Neural crest cell (in vitro differentiated cells): ENCODE data around the gene TCF7L2. TPM values are rescaled to one million over a fixed set of nuclear protein-coding genes. Genes with fewer than 3 reads are reported as not detected.

Source experiments
- DNase-seq: peaks from one replicate; pipeline ENCODE4 v3.0.0; 2021; ENCODE audit warnings: low read depth, mixed read lengths, low spot score
- H3K27ac Mint-ChIP-seq: one replicate; pipeline ENCODE4 v1.8.0; 2021; ENCODE audit warnings: mild to moderate bottlenecking, mixed read lengths; ENCODE audit not compliant: unreplicated experiment
- H3K27me3 Mint-ChIP-seq: 2 replicates; pipeline ENCODE4 v1.8.0; 2021; ENCODE audit warnings: low read depth, mild to moderate bottlenecking, mixed read lengths
- H3K36me3 Mint-ChIP-seq: 2 replicates; pipeline ENCODE4 v1.8.0; 2021; ENCODE audit warnings: low read depth, mild to moderate bottlenecking, mixed read lengths
- H3K4me1 Mint-ChIP-seq: 2 replicates; pipeline ENCODE4 v1.8.0; 2021; ENCODE audit warnings: mixed read lengths
- H3K4me3 Mint-ChIP-seq: one replicate; pipeline ENCODE4 v1.8.0; 2021; ENCODE audit warnings: mild to moderate bottlenecking, mixed read lengths
- H3K9me3 Mint-ChIP-seq: 2 replicates; pipeline ENCODE4 v1.8.0; 2021; ENCODE audit warnings: mixed read lengths
- CTCF ChIP-seq: fragments of 200-600 bp; sonication (generic); conservative IDR thresholded peaks from 2 replicates; pipeline ENCODE4 v1.5.0; 2021; ENCODE audit warnings: antibody characterized with exemption, mild to moderate bottlenecking
- total RNA-seq: library from RNA; stranded (reverse); gene quantifications from 2 replicates; pipeline ENCODE4 v1.2.1, GENCODE V29; 2021

TCF7L2 gene
- total RNA-seq, 1 donor from 2014 or later, result 34.8 TPM

DNA sequence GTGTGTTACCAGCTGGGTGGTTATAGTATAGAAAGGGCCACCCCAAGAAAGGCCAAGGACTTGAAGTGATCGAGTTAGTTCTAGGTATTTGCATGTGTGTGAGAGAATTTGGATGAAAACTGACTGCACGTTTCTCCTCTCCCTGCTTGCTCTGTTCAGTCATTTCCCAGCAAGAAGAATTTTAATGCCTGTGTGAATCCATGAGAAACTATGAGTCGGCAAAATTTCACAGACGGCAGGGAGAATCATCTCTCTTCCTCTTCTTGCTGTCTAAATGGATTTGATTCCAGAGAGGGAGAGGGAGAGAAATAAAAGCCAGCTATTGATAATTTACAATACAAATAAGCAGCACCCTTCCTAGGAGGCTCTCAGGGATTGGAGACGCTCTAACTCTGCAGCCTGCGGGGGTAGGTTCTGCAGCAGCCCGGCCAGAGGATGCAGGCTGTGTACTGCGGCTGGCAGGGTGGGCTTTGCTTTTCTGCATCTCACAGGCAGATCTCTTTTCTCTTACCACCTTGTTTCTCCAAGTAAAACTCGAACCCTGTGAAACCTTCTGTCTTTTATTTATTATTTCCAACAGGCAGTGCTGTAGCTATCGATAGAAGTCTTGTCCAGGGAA is 183.6 kb downstream of the TCF7L2 start:
- DNase-seq, result no peak
- Mint-ChIP-seq H3K4me1 (peaks cover 74% of the 10 kb centered on the region), H3K27ac (peak overlapping the region; percentile 88), H3K9me3 (no peaks in the 10 kb centered on the region), H3K36me3 (no peaks in the 10 kb centered on the region), H3K27me3 (peaks cover 78% of the 10 kb centered on the region), H3K4me3 (peak overlapping the region; percentile 68)
- TF ChIP-seq CTCF, result no peak

DNA sequence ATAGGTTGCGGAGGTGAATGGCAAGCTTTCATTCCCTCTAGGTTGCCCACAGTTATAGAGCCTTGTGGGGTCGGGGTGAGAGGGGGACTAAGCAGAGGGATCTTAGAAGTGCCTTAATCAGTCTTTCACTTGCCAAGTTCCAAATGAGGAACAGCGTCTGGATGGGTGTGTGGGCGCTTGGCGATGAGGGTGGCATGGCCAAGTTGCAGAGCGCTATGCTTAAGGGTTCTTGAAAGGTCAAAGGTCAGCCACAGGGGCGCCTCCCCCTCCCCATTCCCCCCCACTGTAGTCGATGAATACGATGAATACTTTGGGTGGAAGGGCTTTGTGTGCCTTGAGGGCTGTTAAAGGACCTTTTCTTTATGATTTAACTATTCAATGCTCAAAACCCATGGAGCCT is 185.0 kb downstream of the TCF7L2 start:
- Mint-ChIP-seq H3K9me3 (no peaks in the 10 kb centered on the region), H3K4me3 (peak overlapping the region; percentile 64), H3K4me1 (peaks cover 64% of the 10 kb centered on the region), H3K27me3 (peaks cover 75% of the 10 kb centered on the region), H3K36me3 (no peaks in the 10 kb centered on the region), H3K27ac (no peak overlapping the region)
- TF ChIP-seq CTCF, result no peak
- DNase-seq, result peak; percentile 15

GRCh38 chr10:113137941-113138685 is 188.1 kb downstream of the TCF7L2 start:
- H3K36me3 Mint-ChIP-seq, result peaks cover 2% of the 10 kb centered on the region
- DNase-seq, result no peak
- H3K27me3 Mint-ChIP-seq, result peaks cover 45% of the 10 kb centered on the region
- H3K4me3 Mint-ChIP-seq, result no peak overlapping the region
- H3K9me3 Mint-ChIP-seq, result no peaks in the 10 kb centered on the region
- no peak overlapping the region for H3K27ac Mint-ChIP-seq
- TF ChIP-seq CTCF, result no peak
- peaks cover 47% of the 10 kb centered on the region for H3K4me1 Mint-ChIP-seq

DNA sequence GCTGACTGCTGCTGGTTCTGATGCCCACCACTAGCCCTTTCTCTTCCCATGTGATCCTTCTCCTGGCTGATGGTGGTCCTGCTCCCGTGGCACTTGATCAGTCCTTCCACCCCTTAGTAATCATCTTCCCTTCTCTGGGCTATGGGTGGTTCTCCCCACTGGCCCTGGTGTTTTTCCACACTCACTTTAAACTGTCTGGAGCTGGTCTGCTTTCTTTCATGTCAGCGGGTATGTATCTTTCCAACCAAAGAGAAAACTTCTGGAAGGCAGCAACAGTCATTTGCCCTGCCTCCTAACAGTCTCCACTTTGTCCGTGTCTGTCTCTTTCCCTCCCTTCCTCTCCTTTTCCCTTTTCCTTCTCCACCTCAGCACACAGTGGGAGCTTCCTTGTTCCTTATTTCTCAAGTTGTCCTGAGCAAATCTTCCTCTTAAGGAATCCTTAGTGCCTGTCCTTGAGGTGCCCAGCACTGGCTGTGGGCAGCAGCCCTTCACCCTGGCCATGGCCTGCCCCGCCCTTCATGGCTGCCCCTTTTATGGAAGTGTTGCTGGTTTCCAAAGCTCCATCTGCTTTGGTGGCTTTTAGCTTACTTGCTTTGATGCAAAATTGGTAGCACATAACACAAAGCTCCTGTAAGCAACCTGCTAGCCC is 189.0 kb downstream of the TCF7L2 start:
- no peak for TF ChIP-seq CTCF
- H3K4me1 Mint-ChIP-seq, result peaks cover 37% of the 10 kb centered on the region
- peaks cover 5% of the 10 kb centered on the region for H3K36me3 Mint-ChIP-seq
- no peak overlapping the region for H3K4me3 Mint-ChIP-seq
- DNase-seq, result no peak
- H3K27me3 Mint-ChIP-seq, result peaks cover 35% of the 10 kb centered on the region
- no peaks in the 10 kb centered on the region for H3K9me3 Mint-ChIP-seq
- H3K27ac Mint-ChIP-seq, result no peak overlapping the region

GRCh38 chr10:113139699-113140098 is 189.7 kb downstream of the TCF7L2 start:
- H3K4me1 Mint-ChIP-seq, result peaks cover 31% of the 10 kb centered on the region

More at GRCh38 chr10:113139699-113140098, 189.7 kb downstream of the TCF7L2 start:
- Mint-ChIP-seq H3K9me3 (no peaks in the 10 kb centered on the region), H3K27ac (no peak overlapping the region), H3K27me3 (peaks cover 30% of the 10 kb centered on the region), H3K36me3 (peaks cover 5% of the 10 kb centered on the region), H3K4me3 (peak overlapping the region; percentile 17)
- no peak for TF ChIP-seq CTCF
- no peak for DNase-seq
